MM.1S (cell line): ENCODE measurements around the gene CDK2AP2.

Experiments used
- EZH2 ChIP-seq: fragments of 300-600 bp; sonication (generic); optimal IDR thresholded peaks from 2 replicates; pipeline ENCODE3; 2017; ENCODE audit warnings: low read depth, mild to moderate bottlenecking, antibody characterized with exemption, low read length, mixed read lengths
- EZH2phosphoT487 ChIP-seq: fragments of 300-600 bp; sonication (generic); IDR thresholded peaks from 2 replicates; pipeline ENCODE4 v1.6.1; 2018; ENCODE audit warnings: antibody characterized with exemption, low read length
- TF ChIP-seq, protein P1 (sequence below): fragments of 300-600 bp; sonication (generic); IDR thresholded peaks from 2 replicates; pipeline ENCODE4 v1.5.1; 2016; ENCODE audit warnings: antibody characterized with exemption, low read length, mixed read lengths

DNA sequence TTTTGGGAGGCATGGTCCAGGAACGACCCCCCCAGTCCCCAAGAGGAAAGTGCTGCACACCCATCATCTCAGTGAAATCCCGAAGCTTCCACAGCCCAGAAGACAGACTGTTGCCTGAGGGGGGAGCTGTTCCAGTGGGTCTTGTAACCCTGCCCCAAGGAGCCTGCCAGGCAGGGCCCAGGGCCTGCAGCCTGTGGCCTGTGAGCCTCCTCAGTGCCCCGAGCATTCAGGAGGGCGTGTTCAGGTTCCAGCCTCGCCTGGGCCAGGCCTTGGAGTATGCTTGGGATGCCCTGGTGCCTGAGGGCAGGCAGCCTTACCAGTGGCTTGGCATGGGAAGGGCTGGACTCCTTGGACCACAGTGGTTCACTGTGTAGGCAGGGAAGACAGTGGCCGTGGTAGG lies 33.2 kb upstream of the CDK2AP2 start:
- TF ChIP-seq, protein P1, sequence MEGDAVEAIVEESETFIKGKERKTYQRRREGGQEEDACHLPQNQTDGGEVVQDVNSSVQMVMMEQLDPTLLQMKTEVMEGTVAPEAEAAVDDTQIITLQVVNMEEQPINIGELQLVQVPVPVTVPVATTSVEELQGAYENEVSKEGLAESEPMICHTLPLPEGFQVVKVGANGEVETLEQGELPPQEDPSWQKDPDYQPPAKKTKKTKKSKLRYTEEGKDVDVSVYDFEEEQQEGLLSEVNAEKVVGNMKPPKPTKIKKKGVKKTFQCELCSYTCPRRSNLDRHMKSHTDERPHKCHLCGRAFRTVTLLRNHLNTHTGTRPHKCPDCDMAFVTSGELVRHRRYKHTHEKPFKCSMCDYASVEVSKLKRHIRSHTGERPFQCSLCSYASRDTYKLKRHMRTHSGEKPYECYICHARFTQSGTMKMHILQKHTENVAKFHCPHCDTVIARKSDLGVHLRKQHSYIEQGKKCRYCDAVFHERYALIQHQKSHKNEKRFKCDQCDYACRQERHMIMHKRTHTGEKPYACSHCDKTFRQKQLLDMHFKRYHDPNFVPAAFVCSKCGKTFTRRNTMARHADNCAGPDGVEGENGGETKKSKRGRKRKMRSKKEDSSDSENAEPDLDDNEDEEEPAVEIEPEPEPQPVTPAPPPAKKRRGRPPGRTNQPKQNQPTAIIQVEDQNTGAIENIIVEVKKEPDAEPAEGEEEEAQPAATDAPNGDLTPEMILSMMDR, result no peak
- TF ChIP-seq EZH2phosphoT487, result no peak
- TF ChIP-seq EZH2, result no peak
